Hepatocyte (in vitro differentiated cells): ENCODE measurements around the gene SLC16A3.

Experiments used
- EZH2 ChIP-seq: fragments of 200-600 bp; sonication (generic); IDR thresholded peaks from 2 replicates; pipeline ENCODE4 v1.6.1; 2016; ENCODE audit warnings: antibody characterized with exemption, mild to moderate bottlenecking, borderline replicate concordance
- TF ChIP-seq, protein P1 (sequence below): fragments of 200-600 bp; sonication (generic); IDR thresholded peaks from 2 replicates; pipeline ENCODE4 v1.5.1; 2016; ENCODE audit warnings: antibody characterized with exemption, mild to moderate bottlenecking; ENCODE audit not compliant: poor library complexity

DNA sequence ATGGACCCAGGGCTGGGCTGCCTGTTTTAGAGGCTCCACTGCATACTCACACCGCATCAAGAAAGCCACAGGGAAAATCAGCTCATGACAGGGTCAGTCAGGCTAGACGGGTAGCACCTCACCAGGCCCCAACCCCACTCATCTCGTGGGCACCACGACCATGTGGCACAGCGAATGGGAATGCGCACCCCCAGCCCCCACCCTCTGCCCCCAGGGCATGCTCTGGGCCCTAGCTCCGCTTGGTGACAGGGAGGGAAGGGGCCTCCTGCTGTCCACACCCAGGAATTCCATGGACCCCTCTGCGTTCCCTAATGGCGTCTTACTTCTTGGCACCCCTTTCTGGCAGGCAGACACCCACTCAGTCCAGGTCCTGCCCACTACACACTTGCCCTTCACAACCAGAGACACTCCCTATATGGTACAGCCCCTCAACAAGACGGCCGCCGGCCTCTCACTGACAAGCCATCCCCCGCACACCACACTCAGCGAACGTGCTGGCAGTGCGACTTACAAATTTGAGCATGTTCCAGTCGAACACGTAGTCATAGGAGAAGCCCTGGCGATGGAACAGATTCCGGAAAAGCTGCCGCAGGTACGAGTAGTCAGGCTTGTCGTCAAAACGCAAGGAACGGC lies 22.1 kb downstream of the SLC16A3 start:
- TF ChIP-seq, protein P1, sequence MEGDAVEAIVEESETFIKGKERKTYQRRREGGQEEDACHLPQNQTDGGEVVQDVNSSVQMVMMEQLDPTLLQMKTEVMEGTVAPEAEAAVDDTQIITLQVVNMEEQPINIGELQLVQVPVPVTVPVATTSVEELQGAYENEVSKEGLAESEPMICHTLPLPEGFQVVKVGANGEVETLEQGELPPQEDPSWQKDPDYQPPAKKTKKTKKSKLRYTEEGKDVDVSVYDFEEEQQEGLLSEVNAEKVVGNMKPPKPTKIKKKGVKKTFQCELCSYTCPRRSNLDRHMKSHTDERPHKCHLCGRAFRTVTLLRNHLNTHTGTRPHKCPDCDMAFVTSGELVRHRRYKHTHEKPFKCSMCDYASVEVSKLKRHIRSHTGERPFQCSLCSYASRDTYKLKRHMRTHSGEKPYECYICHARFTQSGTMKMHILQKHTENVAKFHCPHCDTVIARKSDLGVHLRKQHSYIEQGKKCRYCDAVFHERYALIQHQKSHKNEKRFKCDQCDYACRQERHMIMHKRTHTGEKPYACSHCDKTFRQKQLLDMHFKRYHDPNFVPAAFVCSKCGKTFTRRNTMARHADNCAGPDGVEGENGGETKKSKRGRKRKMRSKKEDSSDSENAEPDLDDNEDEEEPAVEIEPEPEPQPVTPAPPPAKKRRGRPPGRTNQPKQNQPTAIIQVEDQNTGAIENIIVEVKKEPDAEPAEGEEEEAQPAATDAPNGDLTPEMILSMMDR: no peak
- TF ChIP-seq EZH2: no peak
